ENCODE measurements around the gene TARS1. TPM values are rescaled to one million over a fixed set of nuclear protein-coding genes. Genes with fewer than 3 reads are reported as not detected.

Gene TARS1
- total and polyA plus RNA-seq, 2 of the 8 experiments (the other 6 are each of a cell fraction or from before 2014, with no cell fraction given), result 94.4 to 445 TPM

GRCh38 chr5:33474004-33474403, 33.2 kb downstream of the TARS1 start (continued):
- no peak for TF ChIP-seq CHD7 (IDR thresholded peaks at IDR 0.05; ENCODE audit: insufficient replicate concordance, low read length)
- TF ChIP-seq SIN3A (conservative IDR thresholded peaks at IDR 0.05 in 1 of 2, IDR thresholded peaks at IDR 0.05 in 1 of 2; ENCODE audit: low read depth in 1 of 2, low read length in 2 of 2), result no peak
- TF ChIP-seq KDM4A (IDR thresholded peaks at IDR 0.05; ENCODE audit: low read depth, low read length, severe bottlenecking), result no peak
- no peak for TF ChIP-seq SP4 (IDR thresholded peaks at IDR 0.05; ENCODE audit: low read length)
- no peak for TF ChIP-seq CEBPB (IDR thresholded peaks at IDR 0.05; ENCODE audit: low read depth, low read length)
- no peak for TF ChIP-seq PHF8 (conservative IDR thresholded peaks at IDR 0.05; ENCODE audit: low read depth, low read length)
- TF ChIP-seq JUN (IDR thresholded peaks at IDR 0.05; ENCODE audit: low read depth, low read length), result no peak
- TF ChIP-seq NANOG (IDR thresholded peaks at IDR 0.05; ENCODE audit: insufficient read depth, low read depth, low read length, poor library complexity, severe bottlenecking), result no peak
- TF ChIP-seq GABPA (IDR thresholded peaks at IDR 0.05; ENCODE audit: borderline replicate concordance, insufficient read depth, low read length), result no peak
- TF ChIP-seq SP1 (IDR thresholded peaks at IDR 0.05; ENCODE audit: low read depth, low read length), result no peak
- no peak for TF ChIP-seq CBX8 (IDR thresholded peaks at IDR 0.05; ENCODE audit: borderline replicate concordance, low read depth, low read length)
- no peak for TF ChIP-seq YY1 (IDR thresholded peaks at IDR 0.05; ENCODE audit: low read depth, low read length)
